HK-2 (cell line): ENCODE results near the gene INSR.
A peak's percentile ranks its signal among the peaks of the same experiment; 100 is the strongest.

Source experiments
- DNase-seq: peaks from one replicate; pipeline ENCODE4 v3.0.0-alpha.2; 2018; ENCODE audit not compliant: unreplicated experiment

Gene INSR

DNA sequence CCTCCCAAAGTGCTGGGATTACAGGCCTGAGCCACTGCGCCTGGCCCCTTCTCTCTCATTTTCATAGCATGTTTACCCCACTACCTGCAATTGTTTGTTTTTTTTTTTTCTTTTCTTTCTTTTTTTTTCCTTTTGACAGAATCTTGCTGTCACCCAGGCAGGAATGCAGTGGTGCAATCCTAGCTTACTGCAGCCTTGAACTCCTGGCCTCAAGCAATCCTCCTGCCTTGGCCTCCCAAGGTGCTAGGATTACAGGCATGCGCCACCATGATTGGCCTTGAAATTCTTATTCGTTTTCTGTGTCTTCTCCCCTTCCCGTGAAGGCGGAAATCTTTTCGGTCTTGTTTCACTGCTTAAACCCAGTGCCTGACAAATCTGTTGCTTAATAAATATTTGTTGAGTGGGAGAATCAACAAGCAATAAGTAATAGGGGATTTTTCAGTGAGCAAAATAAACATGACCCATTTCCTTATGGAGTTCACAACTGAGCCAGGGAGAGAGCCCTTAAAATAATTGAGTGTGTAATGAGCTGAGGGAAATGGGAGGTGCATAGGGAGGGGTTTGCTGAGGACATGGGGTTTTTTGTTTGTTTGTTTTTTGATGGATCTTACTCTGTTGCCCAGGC is 1.8 kb upstream of the INSR start:
- no peak for DNase-seq

DNA sequence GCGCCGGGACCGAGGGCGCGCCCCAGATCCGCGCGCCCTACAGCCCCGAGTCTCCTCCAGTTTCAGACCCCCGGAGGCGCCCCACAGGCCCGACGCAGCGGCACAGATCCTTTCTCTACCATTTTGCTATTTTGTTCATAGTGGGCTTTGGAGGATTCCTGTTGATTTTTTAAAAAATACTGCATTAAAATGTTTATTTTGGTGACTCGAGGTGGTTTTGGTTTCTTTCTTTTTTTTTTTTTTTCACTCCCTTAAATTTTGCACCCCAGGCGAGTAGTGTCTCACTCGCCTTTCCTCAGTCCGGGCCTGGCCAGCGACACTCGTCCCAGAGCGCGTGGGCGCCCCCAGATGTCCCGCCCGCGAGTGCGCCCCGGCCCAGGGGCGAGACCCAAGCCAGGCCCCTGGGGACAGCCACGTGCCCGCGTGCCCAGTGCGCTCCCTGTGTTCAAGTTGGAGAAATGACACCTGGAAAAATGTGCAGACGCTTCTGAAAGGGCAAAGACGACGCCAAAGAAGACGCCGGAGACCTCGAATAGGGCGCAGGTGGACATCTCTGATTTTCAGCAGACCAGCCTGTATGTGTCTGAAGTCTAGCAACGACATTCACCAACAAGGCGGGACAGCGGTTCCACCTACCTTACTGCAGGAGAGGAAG is 471 bp upstream of the INSR start:
- DNase-seq: peak; percentile 44

DNA sequence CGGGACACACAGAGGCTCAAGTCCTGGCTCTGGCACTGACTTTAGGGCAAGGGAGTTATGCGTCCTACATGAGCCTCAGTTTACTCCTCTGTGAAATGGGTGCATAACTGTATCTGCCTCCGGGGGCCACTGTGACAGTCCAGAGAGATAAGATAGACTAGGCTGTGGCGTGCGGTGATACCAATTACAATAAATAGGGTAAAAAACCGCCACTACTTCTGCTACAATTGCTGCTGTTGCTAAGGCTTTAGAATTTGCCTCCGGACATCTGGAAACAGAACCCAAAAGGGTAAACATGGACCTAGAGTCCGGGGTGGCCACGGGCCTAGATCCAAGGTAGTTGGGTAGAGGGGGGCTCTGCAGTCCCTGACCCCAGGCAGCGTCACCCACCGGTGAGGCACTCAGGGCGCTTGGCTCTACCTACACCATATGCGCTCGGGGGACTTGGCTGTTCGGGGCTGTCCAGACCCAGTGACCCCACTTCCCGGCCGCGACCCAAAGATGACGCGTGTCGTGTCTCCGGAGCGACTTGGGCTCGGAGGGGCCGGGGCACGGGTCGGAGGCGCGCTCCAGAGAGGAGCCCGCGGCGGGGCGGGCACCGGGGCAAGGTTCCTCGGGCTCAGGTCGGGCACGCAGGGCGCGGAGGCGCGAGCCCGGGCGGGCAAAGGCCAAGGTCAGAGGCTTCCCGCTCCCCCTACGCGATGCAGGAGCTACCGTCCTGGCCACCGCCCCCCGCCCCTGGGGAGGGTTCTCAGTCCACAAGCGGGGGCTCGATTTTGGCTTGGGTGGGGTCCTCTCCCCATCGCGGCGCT is 1.1 kb downstream of the INSR start:
- DNase-seq: peak; percentile 6

DNA sequence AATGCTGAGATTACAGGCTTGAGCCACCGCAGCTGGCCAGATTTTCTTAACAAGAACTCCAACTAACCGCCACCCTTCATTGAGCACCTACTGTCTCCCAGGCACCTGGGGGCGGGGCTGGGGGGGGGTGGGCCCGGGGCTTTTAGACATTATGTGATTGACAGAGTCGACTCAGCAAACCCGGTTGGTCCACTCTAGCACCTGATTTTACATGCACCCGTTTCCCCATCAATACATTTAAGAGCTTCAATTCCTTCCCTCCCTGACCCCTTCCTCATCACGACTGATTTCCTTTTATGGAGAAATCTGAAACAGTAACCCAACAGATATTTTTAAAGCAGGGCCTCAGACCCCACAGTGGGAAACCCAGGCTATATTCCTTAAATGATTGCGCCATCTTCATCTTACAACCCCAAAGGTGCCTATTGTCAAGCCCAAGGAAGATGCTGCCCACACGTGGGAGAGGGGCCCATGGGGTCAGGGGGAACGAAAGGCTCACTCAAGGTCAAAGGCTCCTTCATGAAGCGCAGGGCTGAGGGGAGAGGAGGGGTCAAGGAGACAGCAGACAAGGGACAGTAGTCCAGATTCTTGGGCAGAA is 1.8 kb downstream of the INSR start:
- no peak for DNase-seq

DNA sequence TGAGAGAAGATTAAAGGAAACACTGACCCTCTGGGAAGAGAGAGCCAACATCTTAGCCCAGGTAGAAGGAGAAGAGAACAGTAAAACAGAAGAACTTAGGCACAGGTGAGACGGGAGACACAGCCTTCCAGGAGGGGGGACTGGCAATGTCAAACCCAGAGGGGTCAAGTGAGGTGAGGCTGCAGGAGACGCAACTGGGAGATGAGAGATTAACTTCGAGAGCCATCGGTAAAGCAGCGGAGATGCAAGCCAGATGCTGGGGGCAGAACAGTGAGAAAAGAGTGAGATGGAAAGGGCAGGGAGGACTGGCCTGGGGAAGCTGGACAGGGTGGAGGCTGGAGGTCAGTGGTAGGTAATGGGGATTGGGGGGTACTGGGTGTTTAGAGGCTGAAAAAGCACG is 5.2 kb downstream of the INSR start:
- DNase-seq: no peak

DNA sequence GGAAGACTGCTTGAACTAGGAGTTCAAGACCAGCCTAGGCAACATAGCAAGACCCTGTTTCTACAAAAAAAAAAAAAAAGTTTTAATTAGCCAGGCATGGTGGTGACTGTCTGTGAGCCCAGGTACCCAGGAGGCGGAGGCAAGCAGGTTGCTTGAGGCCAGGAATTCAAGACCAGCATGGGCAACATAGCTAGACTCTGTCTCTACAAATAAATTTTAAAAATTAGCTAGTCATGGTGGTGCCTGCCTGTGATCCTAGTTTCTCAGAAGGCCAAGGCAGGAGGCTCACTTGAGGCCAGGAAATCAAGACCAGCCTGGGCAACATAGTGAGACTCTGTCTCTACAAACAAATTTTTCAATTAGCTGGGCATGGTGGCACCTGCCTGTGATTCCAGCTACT is 6.1 kb downstream of the INSR start:
- DNase-seq: no peak

DNA sequence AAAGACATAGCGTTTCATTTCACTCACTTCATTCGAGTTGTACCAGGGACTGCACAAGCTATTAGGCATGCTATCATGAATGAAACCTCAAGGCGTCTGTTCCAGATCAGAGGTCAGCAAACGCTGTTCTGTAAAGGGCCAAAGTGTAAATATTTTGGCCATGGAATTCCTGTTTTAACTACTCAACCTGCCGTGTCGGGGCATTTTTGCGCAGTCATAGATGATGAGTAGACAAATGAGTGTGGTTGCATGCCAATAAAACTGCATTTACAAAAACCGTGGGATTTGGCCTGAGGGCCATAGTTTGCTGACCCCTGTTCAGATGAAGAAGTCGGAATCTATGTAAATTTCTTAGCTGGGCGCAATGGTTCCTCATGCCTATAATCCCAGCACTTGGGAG is 6.5 kb downstream of the INSR start:
- peak; percentile 51 for DNase-seq

DNA sequence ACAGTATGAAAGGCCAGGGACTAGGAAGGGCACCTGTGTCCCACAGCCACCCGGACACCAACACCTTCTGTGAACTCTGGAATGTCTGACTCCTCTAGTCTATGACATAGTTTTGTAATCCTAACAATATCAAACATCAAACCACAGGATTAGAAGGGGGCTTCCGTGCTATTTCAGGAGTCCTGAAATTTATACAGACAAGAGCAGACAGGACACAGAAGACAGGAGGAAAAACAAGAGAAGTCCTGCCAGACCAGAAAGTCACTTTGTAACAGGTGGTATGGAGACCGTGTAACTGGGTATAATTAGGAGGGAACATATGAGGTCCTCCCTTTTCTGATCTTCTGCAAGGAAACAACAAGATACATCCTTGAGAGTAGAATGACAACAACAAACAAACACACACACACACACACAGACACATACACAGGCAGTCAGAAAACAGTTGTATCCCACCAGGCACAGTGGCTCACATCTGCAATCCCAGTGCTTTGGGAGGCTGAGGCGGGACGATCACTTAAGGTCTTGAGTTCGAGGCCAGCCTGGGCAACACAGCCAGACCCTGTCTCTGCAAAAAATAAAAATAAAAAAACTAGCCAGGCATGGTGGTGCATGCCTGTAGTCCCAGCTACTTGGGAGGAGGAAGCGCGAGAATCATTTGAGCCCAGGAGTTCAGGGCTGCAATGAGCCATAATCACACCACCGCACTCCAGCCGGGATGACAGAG is 13.1 kb downstream of the INSR start:
- no peak for DNase-seq

DNA sequence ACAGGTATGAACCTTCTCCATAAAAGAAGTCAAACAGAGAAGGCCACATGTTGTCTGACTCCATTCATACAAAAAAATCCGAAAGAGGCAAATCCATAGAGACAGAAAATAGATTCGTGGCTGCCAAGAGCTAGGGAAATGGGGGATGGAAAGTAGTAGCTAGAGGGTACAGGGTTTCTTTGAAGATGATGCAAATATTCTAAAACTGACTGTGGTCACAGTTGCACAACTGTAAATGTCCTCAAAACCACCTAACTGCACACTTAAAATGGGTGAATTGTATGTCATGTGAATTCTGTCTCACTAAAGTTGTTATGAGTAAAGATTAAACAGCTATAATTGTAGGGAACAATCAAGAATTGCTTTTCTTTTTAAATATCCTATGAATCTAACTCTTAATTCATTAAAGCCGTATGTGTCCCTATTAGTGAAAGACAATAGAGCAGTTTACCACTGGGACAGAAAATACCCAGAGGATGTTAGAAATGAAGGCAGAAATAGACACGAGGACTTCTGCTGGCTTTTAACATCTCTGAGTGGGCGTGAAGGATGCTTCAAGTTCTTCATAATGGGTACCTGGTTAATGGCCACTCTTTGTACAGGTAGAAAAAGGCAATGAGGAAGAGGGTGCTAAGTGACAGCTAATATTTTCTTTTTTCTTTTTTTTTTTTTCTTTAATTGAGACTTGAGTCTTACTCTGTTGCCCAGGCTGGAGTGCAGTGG is 21.2 kb downstream of the INSR start:
- no peak for DNase-seq

DNA sequence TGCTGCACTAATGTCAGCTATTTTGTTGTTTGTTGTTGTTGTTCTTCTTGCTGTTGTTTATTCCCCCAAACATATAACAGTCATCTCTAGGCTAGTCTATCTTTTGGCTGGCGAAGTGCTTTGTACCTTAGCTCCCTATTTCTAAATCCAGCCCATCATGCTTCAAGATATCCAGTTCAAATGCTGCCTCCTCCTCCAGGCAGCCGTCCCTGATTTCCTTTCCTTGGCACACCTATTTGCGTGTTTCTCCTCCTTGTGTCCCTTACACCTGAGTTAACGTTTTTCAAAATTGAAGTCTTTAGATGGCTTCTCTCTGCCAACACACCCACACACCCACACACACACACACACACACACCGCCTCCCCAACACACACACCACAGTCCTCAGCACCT is 25.5 kb downstream of the INSR start:
- no peak for DNase-seq

DNA sequence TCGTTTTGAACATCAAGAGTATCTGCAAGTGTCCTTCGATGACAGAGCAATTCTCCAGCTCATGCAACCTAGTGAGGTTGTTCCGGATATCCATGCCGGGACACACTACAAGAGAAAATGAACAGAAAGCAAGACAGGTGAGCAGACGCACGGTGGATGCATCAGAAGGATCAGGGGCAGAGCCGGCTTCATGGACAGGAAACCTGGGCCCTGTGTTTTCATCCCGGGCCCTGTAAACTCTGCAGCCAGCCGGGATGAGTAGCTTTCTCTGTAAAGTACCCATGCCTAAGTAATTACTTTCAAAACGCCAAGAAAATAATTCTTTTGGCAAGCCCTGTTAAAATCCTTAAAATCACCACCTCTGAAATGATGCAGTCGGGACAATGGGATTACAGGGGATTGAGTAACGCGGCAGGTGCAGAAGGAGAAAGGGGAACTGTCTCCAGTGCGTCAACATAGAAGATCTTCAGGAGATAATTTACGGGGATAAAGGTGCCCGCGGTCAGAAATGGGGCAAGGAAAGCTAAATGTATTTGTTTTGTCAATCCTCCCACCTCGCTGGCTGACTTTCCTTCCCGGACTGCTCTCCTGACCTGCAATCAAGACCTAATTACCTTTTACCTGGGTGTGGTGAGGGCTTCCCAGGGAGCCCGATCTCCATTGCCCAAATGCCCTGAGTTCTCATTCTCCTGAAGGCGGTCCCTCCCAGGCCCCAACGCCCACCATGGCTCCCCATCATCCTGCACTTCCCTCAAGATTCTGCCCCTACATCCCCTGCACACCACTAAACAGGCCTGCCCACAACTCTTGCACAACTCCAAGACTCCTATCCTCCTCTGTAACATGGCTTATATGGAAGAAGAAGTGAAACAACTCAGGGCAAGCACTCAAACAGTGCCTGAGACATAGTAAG is 26.2 kb downstream of the INSR start:
- no peak for DNase-seq

DNA sequence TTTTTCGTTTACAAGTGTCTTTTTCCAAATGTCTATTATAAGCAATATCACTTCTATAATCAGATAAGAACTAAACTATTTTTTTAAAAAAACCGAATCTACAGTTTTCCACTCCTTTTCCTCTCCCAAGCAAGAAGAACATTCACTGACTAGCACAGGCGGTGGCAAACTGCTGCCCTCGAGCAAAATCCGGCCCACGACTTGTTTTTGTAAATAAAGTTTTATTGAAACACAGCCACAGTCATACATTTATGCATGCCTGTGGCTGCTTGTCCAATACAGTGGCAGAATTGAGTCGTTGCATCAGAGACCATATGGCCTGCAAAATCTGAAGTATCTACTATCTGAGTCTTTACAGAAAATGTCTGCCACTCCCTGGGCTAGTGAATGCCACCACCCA is 27.4 kb downstream of the INSR start:
- no peak for DNase-seq

DNA sequence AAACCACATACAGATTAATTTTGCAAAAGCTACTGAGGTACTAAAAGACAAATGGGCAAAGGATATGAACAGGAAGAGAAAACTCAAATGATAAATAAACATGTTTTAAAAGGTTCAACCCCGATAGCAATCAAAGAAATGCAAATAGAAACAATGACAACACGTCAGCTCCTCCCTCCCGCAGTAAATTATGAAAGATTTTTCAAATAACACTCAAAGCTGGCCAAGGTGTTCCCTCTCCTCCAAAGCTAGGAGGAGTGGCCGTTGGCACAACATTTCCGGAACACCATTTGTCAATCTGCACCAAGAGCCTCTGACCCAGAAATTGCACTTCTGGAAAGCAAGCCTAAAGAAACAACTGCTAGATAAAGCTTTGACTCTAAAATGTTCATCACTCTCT is 28.3 kb downstream of the INSR start:
- no peak for DNase-seq

DNA sequence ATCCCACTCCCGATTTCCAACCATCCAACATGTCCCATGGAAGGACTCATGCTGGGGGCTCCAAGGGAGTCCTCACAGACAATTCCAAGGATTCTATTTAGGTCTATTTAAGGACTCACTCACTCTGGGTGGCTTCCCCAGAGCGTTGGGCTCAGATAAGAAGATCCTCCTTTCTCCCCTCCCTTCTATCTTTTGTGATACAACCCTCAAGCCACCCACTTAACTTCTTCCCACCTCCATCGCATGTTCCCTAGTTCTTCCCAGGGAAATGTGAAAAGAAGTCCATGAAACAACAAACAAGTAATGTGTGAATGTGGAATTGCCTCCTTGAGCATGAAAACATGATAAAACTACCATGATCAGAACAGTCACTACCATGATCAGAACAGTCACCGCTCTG is 29.4 kb downstream of the INSR start:
- no peak for DNase-seq

DNA sequence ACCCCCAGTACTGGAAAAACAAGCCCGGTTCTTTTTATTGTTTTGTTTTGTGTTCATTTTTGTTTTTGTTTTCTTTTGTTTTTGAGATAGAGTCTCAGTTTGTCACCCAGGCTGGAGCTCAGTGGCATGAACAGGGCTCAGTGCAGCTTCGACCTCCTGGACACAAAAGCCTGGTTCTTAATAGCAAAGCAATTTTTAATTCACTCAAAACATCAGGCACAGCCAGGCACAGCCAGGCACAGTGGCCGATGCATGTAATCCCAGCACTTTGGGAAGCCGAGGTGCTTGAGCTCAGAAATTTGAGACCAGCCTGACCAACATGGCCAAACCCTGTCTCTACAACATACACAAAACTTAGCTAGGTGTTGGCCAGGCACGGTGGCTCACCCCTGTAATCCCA is 30.7 kb downstream of the INSR start:
- no peak for DNase-seq

DNA sequence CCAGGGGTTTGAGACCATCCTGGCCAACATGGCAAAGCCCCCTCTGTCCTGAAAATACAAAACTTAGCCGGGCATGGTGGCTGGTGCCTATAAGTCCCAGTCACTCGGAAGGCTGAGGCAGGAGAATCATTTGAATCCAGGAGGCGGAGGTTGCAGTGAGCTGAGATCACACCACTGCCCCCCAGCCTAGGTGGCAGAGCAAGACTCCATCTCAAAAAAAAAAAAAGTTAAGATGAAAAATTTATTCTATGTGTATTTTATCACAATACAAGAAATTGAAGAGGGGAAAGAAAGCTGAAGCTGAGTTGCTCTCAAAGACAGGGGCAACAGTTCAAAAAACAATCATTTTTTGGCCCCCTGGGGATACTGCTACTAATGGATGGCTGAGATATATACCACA is 31.1 kb downstream of the INSR start:
- DNase-seq: no peak

DNA sequence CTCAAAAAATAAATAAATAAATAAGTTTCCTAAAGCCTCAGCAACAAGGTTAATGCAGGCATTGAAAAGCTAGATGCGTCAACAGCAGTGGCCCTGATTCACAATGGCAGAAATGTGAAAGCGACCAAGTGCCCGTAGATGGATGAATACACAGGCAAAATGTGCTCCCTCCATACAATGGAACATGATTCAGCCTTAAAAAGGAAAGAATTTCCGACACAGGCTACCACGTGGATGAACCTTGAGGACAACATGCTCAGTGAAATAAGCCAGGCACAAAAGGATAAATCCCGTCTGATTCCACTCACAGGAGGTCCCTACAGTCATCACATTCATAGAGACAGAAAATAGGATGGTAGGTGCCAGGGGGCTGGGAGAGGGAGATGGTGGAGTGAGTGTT is 31.7 kb downstream of the INSR start:
- no peak for DNase-seq

DNA sequence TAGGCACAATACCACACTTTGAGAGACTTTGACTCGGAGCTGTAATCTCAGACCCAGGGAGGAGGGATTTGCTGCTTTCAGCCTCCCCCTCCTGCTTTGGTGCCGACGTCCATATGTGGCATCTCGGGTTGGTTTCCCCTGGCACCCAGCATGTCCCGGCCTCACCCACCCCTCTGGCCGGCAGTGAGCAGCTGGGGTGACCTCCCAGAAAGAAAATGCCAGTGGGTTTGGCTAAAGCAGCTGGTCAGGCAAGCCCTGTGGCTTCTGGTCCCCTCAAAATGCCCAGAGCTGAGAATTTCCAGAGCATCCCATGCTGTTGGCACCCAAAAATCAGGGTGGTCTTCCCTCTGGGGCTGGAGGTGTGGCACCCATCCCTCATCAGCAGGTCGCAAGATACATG is 34.1 kb downstream of the INSR start:
- no peak for DNase-seq

DNA sequence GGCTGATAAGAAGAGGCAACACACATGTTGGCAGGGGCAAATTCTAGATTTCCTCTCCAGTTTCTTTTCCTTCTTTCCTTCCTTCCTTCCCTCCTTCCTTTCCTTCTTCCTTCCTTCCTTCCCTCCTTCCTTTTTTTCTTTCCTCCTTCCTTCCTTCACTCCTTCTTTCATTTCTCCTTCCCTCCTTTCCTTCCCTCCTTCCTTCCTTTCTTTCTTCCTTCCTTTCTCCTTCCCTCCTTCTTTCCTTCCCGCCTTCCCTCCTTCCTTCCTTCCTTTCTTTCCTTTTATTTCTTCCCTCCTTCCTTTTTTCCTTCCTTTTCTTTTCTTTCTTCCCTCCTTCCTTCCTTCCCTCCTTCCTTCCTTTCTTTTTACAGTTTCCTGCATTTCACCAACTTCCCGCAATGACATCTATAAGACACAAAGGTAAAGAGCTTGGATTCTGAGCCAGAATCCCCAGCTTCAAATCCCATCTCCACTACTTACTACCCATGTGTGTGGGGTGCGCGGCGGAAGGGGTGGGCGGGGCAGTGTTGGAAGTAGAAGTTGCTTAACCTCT is 35.3 kb downstream of the INSR start:
- no peak for DNase-seq
